ENCODE data around the gene FKBP7. TPM values are rescaled to one million over a fixed set of nuclear protein-coding genes. Genes with fewer than 3 reads are reported as not detected.
A peak's percentile ranks its signal among the peaks of the same experiment; 100 is the strongest.
"Not testable (repeated sequence)": the region's sequence is repeated elsewhere in the genome, so short reads cannot be mapped to it uniquely, and the experiment has no call there.

The FKBP7 gene
- total RNA-seq, 1 experiment from 2014 or later, result 51.6 TPM

- no peak for DNase-seq (ENCODE audit: low read depth)
Measured at GRCh38 chr2:178449700-178450523, 28.5 kb downstream of the FKBP7 start.

DNA sequence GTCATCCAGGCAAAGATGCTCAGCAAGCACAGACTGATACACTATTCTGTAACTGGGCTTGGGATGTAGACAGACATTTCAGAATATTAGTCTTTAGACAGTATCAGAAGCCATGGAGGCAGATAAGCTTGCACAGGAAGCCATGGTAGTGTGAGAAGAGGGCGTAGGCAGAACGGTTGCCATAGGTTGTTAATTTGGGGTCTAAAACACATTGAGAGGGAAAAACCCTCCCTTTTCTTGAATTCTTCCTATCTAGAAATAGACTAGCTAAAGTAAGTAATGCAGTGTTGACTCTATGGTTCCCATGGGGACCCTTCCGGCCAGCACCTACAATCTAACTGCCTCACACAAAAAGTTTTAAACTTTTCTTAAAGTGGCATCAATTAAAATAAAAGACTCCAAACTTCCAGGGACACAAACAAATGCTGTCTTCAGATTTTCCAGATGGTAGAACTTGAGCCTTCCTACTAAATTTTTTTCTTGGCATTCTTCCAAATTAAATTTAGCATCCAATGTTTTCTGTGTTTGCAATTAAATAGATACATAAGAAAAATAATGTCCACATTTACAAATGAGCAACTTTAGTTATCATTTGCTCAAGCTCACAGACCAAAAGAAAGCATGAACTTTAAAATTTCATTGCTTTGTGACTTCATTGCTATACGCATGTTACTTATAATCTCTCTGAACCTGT lies 29.3 kb downstream of the FKBP7 start:
- no peak for DNase-seq (ENCODE audit: low read depth)

DNA sequence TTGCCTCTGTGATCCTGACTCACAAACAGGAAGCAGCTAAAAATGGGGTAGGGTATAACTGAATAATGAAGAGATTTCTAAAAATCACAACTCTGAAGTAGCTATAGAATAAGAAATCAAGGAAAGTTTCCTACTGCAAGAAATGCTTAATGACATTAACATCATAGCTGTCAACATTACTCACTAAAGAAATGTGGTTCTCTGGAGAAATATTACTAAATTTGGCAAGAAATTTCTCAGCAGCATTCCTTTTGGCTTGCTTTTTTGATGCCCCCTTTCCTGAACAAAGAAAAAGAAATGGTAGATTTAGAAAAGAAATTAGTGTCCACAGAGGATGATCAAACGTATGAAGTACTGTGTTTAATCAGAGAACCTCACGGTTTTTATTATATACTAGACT lies 37.0 kb downstream of the FKBP7 start:
- no peak for DNase-seq (ENCODE audit: low read depth)

DNA sequence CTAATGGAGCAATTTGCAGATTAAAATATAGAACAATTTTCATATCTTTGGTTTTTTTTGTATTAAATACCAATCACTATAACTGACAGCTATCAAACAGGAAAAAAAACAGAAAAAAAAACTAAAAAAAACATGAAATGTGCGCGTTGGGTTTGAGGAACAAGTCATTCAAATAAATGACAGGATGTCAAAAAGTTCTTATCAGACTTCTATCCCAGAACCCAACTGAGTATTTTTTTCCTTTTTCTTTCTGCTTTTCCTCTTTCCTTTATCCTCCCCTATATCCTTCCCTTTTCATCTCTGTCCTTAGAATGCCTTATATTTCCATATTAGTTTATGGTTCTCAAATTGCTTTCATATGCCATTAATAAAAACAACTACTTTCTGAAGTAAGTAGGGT lies 41.7 kb downstream of the FKBP7 start:
- DNase-seq (ENCODE audit: low read depth), result no peak

- no peak for DNase-seq (ENCODE audit: low read depth)
Measured at GRCh38 chr2:178429336-178429735, 49.1 kb downstream of the FKBP7 start.

DNA sequence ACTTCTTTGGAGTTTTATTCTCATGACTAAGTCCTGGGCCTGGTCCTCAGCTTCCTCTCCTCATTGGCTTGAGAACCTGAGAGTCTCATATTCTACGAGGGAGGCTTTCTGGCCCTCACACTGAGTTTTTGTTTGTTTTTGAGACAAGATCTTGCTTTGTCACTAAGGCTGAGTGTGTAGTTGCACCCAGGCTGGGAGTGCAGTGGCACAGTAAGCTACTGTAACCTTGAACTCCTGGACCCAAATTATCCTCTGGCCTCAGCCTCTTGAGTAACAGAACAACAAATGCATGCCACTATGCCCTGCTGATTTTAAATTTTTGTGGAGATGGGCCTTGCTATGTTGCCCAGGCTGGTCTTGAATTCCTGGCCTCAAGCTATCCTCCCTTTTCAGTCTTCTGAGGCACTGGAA lies 50.0 kb downstream of the FKBP7 start:
- no peak for DNase-seq (ENCODE audit: low read depth)

- no peak for DNase-seq (ENCODE audit: low read depth)
Measured at GRCh38 chr2:178427458-178427857, 50.9 kb downstream of the FKBP7 start.

DNA sequence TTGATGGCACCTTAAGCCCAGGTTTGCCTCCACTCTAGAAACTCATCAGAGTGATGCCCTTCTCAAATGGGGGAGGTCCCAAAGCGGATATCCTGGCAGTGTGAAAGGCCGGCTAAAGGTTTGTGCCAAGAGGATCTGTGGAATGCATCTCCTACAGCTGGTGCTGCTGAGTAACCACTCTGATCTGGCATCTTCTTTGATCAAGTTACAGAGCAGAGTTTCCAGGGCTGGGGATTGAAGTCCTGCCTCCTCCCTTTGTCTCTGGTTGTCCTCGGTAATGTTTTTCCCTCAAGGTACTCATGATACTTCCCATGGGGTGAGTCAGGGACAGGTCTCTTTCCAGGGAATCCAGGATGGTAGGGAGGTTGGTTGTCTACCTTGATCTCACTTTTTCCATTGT lies 52.0 kb downstream of the FKBP7 start:
- peak; percentile 87 for DNase-seq (ENCODE audit: low read depth)

- DNase-seq (ENCODE audit: low read depth), result no peak
Measured at GRCh38 chr2:178425255-178425827, 53.1 kb downstream of the FKBP7 start.

- not testable (repeated sequence) for DNase-seq (ENCODE audit: low read depth)
Measured at GRCh38 chr2:178423746-178424145, 54.7 kb downstream of the FKBP7 start.

DNA sequence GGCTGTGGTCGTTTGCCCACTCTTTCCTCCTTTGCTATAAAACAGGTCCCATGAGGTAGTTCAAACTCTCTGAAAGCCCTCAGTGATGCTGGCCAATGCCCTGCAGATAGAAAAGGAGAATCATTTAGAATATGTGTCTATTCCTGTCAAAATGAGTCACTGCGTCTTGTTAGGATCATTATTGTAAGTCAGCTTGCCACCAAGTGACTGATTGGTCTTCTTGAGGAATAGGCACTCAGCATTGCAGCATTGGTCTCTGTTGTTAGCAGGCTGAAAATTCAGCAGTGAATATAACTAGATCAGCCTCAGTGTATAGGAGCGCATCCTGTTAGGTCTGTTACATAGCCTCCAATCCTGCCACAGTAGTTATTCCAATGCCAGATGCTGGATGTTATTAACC lies 56.3 kb downstream of the FKBP7 start:
- DNase-seq (ENCODE audit: low read depth), result no peak

- DNase-seq (ENCODE audit: low read depth), result peak; percentile 39
Measured at GRCh38 chr2:178420463-178420999, 57.9 kb downstream of the FKBP7 start.

GRCh38 chr2:178419123-178419522 lies 59.3 kb downstream of the FKBP7 start:
- peak; percentile 40 for DNase-seq (ENCODE audit: low read depth)

DNA sequence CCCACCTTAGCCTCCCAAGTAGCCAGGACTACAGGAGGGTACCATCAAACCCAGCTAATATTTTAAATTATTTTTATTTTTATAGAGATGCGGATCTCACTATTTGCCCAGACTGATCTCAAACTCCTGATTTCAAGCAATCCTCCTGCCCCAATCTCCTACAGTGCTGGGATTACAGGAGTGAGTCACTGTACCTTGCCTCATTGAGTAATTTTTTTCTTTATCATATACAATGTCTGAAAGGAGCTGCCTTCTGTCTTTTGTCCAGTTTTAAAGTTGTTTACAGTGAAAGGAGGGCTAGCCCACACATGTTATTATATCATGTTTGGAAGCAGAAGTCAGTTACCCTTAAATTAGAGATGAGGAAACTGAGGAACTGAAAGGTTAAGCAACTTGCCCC lies 60.0 kb downstream of the FKBP7 start:
- no peak for DNase-seq (ENCODE audit: low read depth)

DNA sequence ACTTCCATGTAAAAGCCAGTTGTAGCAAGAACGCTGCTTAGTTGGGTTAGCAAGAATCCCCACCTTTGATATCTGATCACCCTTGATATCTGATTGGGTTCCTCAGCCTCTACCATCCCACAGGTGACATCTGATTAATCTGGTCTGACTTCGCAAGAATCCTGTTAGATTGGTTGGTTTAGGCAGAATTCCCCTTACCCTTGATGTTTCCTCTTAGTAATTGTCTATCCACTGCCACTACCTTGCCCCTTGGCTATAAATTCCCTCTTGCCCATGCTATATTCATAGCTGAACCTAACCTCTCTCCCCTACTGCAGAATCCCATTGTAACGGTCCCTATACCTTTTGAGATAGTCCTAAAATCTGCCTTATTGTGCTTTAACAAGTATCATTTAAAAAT lies 60.5 kb downstream of the FKBP7 start:
- no peak for DNase-seq (ENCODE audit: low read depth)

DNA sequence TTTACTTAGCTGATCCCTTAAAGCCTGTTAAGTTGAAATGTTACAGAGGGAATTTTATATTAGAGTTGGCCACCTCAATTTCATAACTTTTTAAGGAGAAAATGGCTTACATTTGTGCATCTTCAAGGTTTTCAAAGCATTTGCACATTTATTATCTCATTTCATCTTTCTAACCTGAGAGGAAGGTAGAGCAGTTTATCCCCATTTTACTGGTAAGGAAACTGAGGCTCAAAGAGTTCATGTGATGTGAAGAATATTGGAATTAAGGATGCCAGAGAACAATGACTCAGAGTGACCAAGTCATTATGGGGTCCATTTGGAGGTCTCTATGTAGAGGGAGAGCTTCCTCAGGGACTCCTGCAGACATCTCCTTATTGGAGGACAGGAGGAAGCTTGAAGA lies 62.4 kb downstream of the FKBP7 start:
- DNase-seq (ENCODE audit: low read depth), result no peak

DNA sequence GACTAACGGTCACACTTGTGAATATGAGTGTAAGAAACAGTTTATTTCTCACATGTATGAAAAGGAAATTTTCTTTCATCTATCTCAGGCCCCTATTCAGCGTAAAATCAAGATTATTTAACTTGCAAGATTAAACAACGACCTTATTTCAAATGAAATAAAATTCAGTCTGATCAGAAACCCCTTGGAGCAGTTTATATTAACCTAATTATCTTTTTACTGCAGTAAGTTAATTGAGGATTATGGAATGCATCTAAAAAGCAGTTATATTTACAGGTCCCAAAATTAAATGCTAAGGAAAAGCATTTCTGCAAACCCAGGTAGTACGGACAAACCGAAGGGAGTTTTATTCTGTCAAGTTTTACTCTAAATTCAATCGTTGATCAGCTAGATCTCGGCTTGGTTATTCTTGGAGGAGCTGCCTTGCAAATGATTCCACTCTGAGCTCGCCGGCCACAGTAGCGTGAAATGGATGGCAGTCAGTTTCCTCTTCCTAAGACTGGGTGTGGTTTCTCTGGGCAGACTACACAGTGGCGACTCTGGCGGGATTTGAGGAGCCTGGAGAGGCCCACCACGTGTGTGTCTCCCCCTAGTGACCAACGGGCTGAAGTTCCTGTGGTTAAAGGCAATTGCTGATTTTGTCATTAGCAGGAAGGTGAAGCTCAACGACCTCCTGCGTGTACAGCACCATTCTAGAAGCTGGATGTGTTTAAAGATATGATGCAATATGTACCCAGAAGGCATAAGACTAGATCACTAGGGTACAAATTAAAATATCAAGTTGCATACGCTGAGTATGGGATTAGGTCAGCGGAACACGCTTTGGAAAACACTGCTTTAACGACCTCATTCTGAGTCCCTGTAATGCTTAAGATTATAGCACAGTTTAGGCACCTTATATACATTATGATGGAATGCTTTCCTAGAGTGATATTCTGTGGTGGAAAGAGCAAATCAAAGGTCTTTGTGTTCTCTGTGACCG lies 63.8 kb downstream of the FKBP7 start:
- DNase-seq (ENCODE audit: low read depth), result peak; percentile 99
